ENCODE measurements around the gene ANKLE1. TPM values are rescaled to one million over a fixed set of nuclear protein-coding genes. Genes with fewer than 3 reads are reported as not detected.
A peak's percentile ranks its signal among the peaks of the same experiment; 100 is the strongest.

The ANKLE1 gene
- total and polyA plus RNA-seq, 8 donors, result 0.04 to 0.59 (median 0.13) TPM; not detected in 1

DNA sequence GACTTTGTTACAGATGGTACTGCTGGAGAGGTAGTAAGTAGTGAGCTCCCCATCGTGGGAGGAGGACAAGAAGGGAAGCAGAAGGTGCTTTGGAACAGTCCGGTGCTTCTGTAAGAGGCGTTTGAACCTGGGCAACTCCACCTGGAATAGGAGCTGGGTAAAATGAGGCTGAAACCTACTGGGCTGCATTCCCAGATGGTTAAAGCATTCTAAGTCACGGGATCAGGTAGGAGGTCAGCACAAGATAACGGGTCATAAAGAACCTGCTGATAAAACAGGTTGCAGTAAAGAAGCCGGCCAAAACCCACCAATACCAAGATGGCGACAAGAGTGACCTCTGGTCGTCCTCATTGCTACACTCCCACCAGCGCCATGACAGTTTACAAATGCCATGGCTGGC, 5.1 kb downstream of the ANKLE1 start:
- ATAC-seq (no peak), FAIRE-seq (no peak), DNase-seq (no peak)
- Histone ChIP-seq H3K36me3 (no peaks in the 10 kb centered on the region), H3K9me3 (no peaks in the 10 kb centered on the region), H3K4me3 (no peak overlapping the region), H3K27ac (no peak overlapping the region), H3K4me1 (peaks cover 0 to under 1% (median 0%) of the 10 kb centered on the region in 3 donors), H3K27me3 (peaks cover 0 to under 1% (median 0%) of the 10 kb centered on the region in 4 donors)
- intact Hi-C loops (cut with DNase I), result loop anchor here in 2 of 3 donors (10.0 kb wide), 1 partner anchor 222 kb away; no protein-coding TSS in a partner anchor
- 71 to 78% methylated on average over 9 of the region's 9 CpGs for WGBS, 2 donors
- TF ChIP-seq CTCF (IDR thresholded peaks at IDR 0.05), result no peak

DNA sequence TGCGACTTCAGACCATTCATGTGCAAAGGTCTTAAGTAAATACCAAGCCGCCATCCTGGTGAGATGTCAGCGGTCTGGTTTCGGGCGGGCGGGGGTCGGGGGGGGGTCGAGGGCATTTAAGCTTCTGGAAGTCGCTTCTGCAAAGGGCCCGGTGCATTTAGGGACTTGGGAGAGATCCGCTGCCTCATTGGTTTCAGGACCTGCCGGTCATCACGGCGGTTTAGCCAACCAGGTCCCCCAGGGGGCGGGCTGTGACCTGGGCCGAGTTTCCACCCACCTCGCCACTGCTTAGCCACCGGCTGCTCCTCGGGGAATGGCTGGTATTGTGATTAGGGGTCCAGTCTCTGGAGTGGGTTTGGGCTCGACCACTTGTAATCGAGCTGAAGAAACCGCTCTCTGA, 7.8 kb downstream of the ANKLE1 start:
- FAIRE-seq (no peak), DNase-seq (peak in 4 of 6 donors; percentile 45 to 74 (median 60)), ATAC-seq (peak in 3 of 4 donors; percentile 28 to 55 (median 32))
- H3K36me3 ChIP-seq, result no peaks in the 10 kb centered on the region
- H3K27me3 ChIP-seq, result no peaks in the 10 kb centered on the region
- H3K4me3 ChIP-seq, result no peak overlapping the region
- H3K4me1 ChIP-seq, result no peaks in the 10 kb centered on the region
- H3K9me3 ChIP-seq, result no peaks in the 10 kb centered on the region
- 17 to 21% methylated on average over 22 of the region's 22 CpGs for WGBS, 2 donors
- H3K27ac ChIP-seq, result no peak overlapping the region
- no peak for TF ChIP-seq CTCF (IDR thresholded peaks at IDR 0.05)
- intact Hi-C loops (cut with DNase I), result loop anchor here in 2 of 3 donors (10.0 kb wide), 1 partner anchor 225 kb away; no protein-coding TSS in a partner anchor

DNA sequence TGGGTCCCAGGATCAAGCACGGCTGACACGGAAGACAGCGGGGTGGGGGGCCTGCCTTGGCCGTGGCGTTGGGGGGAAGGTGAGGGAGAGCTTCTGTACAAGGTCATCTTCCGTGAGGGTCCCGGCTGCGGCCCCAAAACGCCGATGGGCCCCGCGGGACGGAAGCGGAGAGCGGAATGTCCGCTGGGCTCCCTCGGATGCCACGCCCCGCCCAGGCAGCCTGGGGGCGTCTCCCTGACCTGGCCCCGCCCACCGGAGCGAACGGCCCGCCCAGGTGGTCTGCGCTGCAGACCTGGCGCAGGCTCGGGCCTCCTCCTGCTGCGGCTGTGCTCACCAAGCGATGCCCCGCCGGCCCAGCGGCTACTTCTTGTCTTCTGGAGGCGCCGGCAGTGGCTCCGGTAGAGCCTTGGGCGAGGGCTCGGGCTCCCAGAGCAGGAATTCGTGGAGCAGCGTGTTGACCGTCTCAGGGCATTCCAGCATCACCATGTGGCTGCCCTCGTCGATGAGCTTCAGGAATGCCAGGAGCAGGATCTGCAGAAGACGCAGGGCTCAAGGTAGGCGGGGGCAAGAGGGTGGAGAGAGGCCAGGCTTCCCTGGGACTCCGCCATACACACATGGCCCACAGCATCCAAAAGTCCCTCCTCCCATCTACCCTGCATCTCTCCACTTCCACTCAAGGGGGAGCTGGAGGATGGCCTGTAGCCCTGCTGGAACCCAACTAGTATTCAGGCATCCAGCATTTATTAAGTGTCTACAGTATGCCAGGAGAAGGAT, 10.8 kb downstream of the ANKLE1 start:
- intact Hi-C loops (cut with DNase I), result no loop called here
- DNase-seq (peak in 5 of 6 donors; percentile 36 to 82 (median 59)), ATAC-seq (peak; percentile 67 to 95 (median 88)), FAIRE-seq (no peak)
- Histone ChIP-seq H3K4me1 (no peaks in the 10 kb centered on the region), H3K4me3 (peak overlapping the region in 3 of 4 donors; percentile 4 to 54 (median 28)), H3K27me3 (no peaks in the 10 kb centered on the region), H3K36me3 (no peaks in the 10 kb centered on the region), H3K9me3 (no peaks in the 10 kb centered on the region), H3K27ac (peak overlapping the region in 1 of 4 donors; percentile 46)
- WGBS, 2 donors, result 44 to 52% methylated on average over 46 of the region's 46 CpGs
- TF ChIP-seq CTCF (IDR thresholded peaks at IDR 0.05), result peak in 2 of 4 donors; percentile 26 to 29

GRCh38 chr19:17293605-17294004, 11.9 kb downstream of the ANKLE1 start:
- FAIRE-seq (no peak), DNase-seq (no peak), ATAC-seq (no peak)
- no peaks in the 10 kb centered on the region for H3K4me1 ChIP-seq
- H3K27me3 ChIP-seq, result no peaks in the 10 kb centered on the region
- no peaks in the 10 kb centered on the region for H3K36me3 ChIP-seq
- no peak for TF ChIP-seq CTCF (IDR thresholded peaks at IDR 0.05)
- H3K4me3 ChIP-seq, result no peak overlapping the region
- 93% methylated on average over 14 of the region's 14 CpGs for WGBS, 2 donors
- intact Hi-C loops (cut with DNase I), result no loop called here
- no peak overlapping the region for H3K27ac ChIP-seq
- no peaks in the 10 kb centered on the region for H3K9me3 ChIP-seq
